Gastrocnemius medialis (tissue), 4 donors: ENCODE data around the gene KRTAP20-1.

Experiments used
- CTCF ChIP-seq, 5 experiments: fragments of 450-650 bp in 3 of 5; fragments of 200-600 bp in 2 of 5; sonication (generic) in 2 of 5; IDR thresholded peaks in 4 of 5; conservative IDR thresholded peaks in 1 of 5; 1 replicate in 4 of 5; 2 replicates in 1 of 5; pipeline ENCODE4 v1.5.1; 2016 to 2019; ENCODE audit warnings: antibody characterized with exemption in 5 of 5, mild to moderate bottlenecking in 3 of 5, moderate library complexity in 3 of 5
- POLR2A ChIP-seq, 2 donors: fragments of 450-650 bp; IDR thresholded peaks; one replicate each; pipeline ENCODE4 v1.6.1; 2017; ENCODE audit warnings: antibody characterized with exemption in 2 of 2, mild to moderate bottlenecking in 2 of 2, moderate library complexity in 2 of 2

GRCh38 chr21:30628109-30628508 is 11.9 kb downstream of the KRTAP20-1 start:
- TF ChIP-seq CTCF (IDR thresholded peaks at IDR 0.05 in 4 of 5, conservative IDR thresholded peaks at IDR 0.05 in 1 of 5) (no peak), POLR2A (IDR thresholded peaks at IDR 0.05) (no peak)
